Lower leg skin (tissue), 4 donors: Measurements from ENCODE around the gene ARHGEF10L. TPM values are rescaled to one million over a fixed set of nuclear protein-coding genes. Genes with fewer than 3 reads are reported as not detected.

Experiments
- DNase-seq, 2 donors: peaks; one replicate each; pipeline ENCODE4 v3.0.0-alpha.2; 2019; ENCODE audit warnings: low spot score in 2 of 2
- H3K4me3 ChIP-seq: fragments of 200-600 bp; sonication (generic); 2 replicates; pipeline ENCODE4 v1.5.1; 2017; ENCODE audit warnings: mild to moderate bottlenecking, low read depth; ENCODE audit not compliant: poor library complexity, severe bottlenecking
- POLR2A ChIP-seq, 2 donors: fragments of 450-650 bp; IDR thresholded peaks; one replicate each; pipeline ENCODE4 v1.6.1; 2016 to 2017; ENCODE audit warnings: antibody characterized with exemption in 2 of 2, mild to moderate bottlenecking in 1 of 2, moderate library complexity in 1 of 2
- WGBS, 2 donors: methylation state at CpG; one replicate each; pipeline ENCODE4 v1.1.5; 2018; 5-methylcytosine and 5-hydroxymethylcytosine counted together
- intact Hi-C: fragments of 100-400 bp; cut with DNase I; formaldehyde crosslinking; loops from one replicate; pipeline ENCODE4 v1.15.0; 2023; ENCODE audit warnings: low total_unique reads
- total RNA-seq, 4 donors: library from RNA; depleted of rRNA; stranded (reverse); fragments of >200 nt; gene quantifications; one replicate each; pipeline ENCODE4 v1.1.0, GENCODE V29; 2016
- TF ChIP-seq, protein P1 (sequence below), 3 donors: fragments of 450-650 bp; IDR thresholded peaks; one replicate each; pipeline ENCODE4 v1.5.1; 2016; ENCODE audit warnings: antibody characterized with exemption in 3 of 3, mild to moderate bottlenecking in 3 of 3, moderate library complexity in 2 of 3

ARHGEF10L gene
- total RNA-seq, 4 donors from 2014 or later, result 95.1 to 125 (median 114) TPM

GRCh38 chr1:17546946-17547670 lies 7.6 kb downstream of the ARHGEF10L start:
- intact Hi-C loops, result no loop called here
- H3K4me3 ChIP-seq, result no peak overlapping the region
- no peak for DNase-seq
- 76 to 83% methylated on average over 8 of the region's 8 CpGs for WGBS, 2 donors
- TF ChIP-seq, protein P1, sequence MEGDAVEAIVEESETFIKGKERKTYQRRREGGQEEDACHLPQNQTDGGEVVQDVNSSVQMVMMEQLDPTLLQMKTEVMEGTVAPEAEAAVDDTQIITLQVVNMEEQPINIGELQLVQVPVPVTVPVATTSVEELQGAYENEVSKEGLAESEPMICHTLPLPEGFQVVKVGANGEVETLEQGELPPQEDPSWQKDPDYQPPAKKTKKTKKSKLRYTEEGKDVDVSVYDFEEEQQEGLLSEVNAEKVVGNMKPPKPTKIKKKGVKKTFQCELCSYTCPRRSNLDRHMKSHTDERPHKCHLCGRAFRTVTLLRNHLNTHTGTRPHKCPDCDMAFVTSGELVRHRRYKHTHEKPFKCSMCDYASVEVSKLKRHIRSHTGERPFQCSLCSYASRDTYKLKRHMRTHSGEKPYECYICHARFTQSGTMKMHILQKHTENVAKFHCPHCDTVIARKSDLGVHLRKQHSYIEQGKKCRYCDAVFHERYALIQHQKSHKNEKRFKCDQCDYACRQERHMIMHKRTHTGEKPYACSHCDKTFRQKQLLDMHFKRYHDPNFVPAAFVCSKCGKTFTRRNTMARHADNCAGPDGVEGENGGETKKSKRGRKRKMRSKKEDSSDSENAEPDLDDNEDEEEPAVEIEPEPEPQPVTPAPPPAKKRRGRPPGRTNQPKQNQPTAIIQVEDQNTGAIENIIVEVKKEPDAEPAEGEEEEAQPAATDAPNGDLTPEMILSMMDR (IDR thresholded peaks at IDR 0.05), result no peak
- TF ChIP-seq POLR2A (IDR thresholded peaks at IDR 0.05), result no peak

DNA sequence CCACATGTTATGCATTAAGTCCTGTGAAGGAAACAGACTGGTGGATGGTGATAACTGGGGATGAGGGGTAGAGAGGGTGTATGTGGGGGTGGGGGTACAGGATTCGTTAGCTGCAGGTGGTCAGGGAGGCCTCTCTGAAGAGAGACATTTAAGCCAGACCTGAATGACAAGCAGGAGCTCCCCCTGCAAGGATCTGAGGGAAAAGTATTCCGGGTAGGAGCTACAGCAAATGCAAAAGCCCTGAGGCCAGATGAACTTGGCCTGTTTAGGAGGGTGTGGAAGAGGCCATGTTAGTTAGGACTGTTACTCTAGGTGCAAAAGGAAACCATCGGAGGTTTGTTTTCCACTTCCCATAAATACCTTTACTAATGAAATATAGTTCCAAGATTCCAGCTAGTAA lies 9.9 kb downstream of the ARHGEF10L start:
- intact Hi-C loops, result no loop called here
- 63 to 73% methylated on average over 3 of the region's 3 CpGs for WGBS, 2 donors
- no peak for TF ChIP-seq POLR2A (IDR thresholded peaks at IDR 0.05)
- TF ChIP-seq, protein P1 (IDR thresholded peaks at IDR 0.05), result no peak
- H3K4me3 ChIP-seq, result no peak overlapping the region
- no peak for DNase-seq

- TF ChIP-seq, protein P1 (IDR thresholded peaks at IDR 0.05), result no peak
- TF ChIP-seq POLR2A (IDR thresholded peaks at IDR 0.05), result no peak
- WGBS, 2 donors, result 53% methylated on average over 15 of the region's 15 CpGs
- H3K4me3 ChIP-seq, result no peak overlapping the region
- intact Hi-C loops, result no loop called here
- no peak for DNase-seq
These were observed 11.5 kb downstream of the ARHGEF10L start for GRCh38 chr1:17550729-17551584.

DNA sequence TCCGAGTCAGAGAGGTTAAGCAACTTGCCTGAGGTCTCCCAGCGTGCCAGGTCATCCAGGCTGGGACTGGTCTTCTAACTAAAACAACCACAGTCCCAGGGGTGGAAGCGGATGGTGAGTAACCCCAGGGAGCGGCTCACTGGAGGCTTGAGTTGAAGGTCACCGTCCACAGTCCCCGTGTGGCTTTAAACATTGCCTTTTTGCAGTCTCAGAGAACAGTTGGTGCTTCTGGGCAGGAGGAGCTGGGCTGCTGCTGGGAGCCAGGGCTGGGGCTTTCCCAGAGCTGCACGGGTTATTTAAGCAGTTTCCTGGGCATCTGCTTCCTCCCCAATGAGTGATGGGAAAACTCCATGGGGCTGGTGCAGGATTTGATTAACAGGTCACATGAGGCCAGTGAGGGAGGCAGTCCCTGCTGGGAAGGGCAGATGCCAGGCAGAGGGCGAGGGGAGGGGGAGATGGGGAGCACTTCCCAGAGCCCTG lies 12.3 kb downstream of the ARHGEF10L start:
- intact Hi-C loops, result no loop called here
- no peak overlapping the region for H3K4me3 ChIP-seq
- TF ChIP-seq, protein P1 (IDR thresholded peaks at IDR 0.05), result no peak
- no peak for TF ChIP-seq POLR2A (IDR thresholded peaks at IDR 0.05)
- WGBS, 2 donors, result 37 to 39% methylated on average over 8 of the region's 8 CpGs
- no peak for DNase-seq

- WGBS, 2 donors, result 29 to 40% methylated on average over 8 of the region's 8 CpGs
These were observed 14.6 kb downstream of the ARHGEF10L start for GRCh38 chr1:17553975-17554700.

More at GRCh38 chr1:17553975-17554700, 14.6 kb downstream of the ARHGEF10L start:
- intact Hi-C loops, result no loop called here
- H3K4me3 ChIP-seq, result no peak overlapping the region
- no peak for TF ChIP-seq POLR2A (IDR thresholded peaks at IDR 0.05)
- TF ChIP-seq, protein P1 (IDR thresholded peaks at IDR 0.05), result no peak
- DNase-seq, result no peak
